OCI-M2 (cell line): Measurements from ENCODE around the gene PCDHB8.
"Not testable (repeated sequence)": the region's sequence is repeated elsewhere in the genome, so short reads cannot be mapped to it uniquely, and the experiment has no call there.

ENCODE experiments used
- DNase-seq: peaks from one replicate; lab custom pipeline; 2025; ENCODE audit not compliant: unreplicated experiment; lab: John Stamatoyannopoulos, UW

Gene PCDHB8

GRCh38 chr5:141184117-141184855 lies 6.7 kb downstream of the PCDHB8 start:
- not testable (repeated sequence) for DNase-seq

GRCh38 chr5:141186897-141187512 lies 9.4 kb downstream of the PCDHB8 start, which contains the start of gene PCDHB9:
TSS of gene PCDHB9 (plus strand) at chr5:141187161. CDS start at chr5:141187319, 158 bp downstream.
- no peak for DNase-seq

- DNase-seq, result not testable (repeated sequence)
These were observed 11.1 kb downstream of the PCDHB8 start for GRCh38 chr5:141188682-141189081.

GRCh38 chr5:141189131-141189530 lies 11.5 kb downstream of the PCDHB8 start:
- DNase-seq, result not testable (repeated sequence)

GRCh38 chr5:141192110-141192725 lies 14.6 kb downstream of the PCDHB8 start, which contains the start of gene PCDHB10:
TSS of gene PCDHB10 (plus strand) at chr5:141192353. CDS start at chr5:141192553, 200 bp downstream.
- DNase-seq, result no peak

GRCh38 chr5:141194332-141194731 lies 16.7 kb downstream of the PCDHB8 start:
- DNase-seq, result not testable (repeated sequence)

- DNase-seq, result no peak
These were observed 18.8 kb downstream of the PCDHB8 start for GRCh38 chr5:141196363-141196762.

GRCh38 chr5:141199359-141200235 lies 22.0 kb downstream of the PCDHB8 start, which contains the start of gene PCDHB11:
TSS of gene PCDHB11 (plus strand) at chr5:141199627. CDS start at chr5:141199775, 148 bp downstream.
- DNase-seq, result peak; percentile 51

- not testable (repeated sequence) for DNase-seq
These were observed 23.5 kb downstream of the PCDHB8 start for GRCh38 chr5:141201126-141201525.

GRCh38 chr5:141201646-141202045 lies 24.1 kb downstream of the PCDHB8 start:
- DNase-seq, result not testable (repeated sequence)

- DNase-seq, result no peak
These were observed 30.9 kb downstream of the PCDHB8 start, which contains the start of gene PCDHB12 for GRCh38 chr5:141208478-141208877. TSS of gene PCDHB12 (plus strand) at chr5:141208719. CDS start at chr5:141208908, 189 bp downstream.

- DNase-seq, result not testable (repeated sequence)
These were observed 32.7 kb downstream of the PCDHB8 start for GRCh38 chr5:141210281-141210680.

- DNase-seq, result not testable (repeated sequence)
These were observed 33.3 kb downstream of the PCDHB8 start for GRCh38 chr5:141210849-141211248.

- not testable (repeated sequence) for DNase-seq
These were observed 36.2 kb downstream of the PCDHB8 start, which contains the start of gene PCDHB13 for GRCh38 chr5:141213656-141214339. TSS of gene PCDHB13 (plus strand) at chr5:141213919. CDS start at chr5:141214124, 205 bp downstream.

- DNase-seq, result not testable (repeated sequence)
These were observed 37.0 kb downstream of the PCDHB8 start for GRCh38 chr5:141214583-141214982.

GRCh38 chr5:141215504-141215903 lies 37.9 kb downstream of the PCDHB8 start:
- DNase-seq, result not testable (repeated sequence)

GRCh38 chr5:141216035-141216434 lies 38.4 kb downstream of the PCDHB8 start:
- not testable (repeated sequence) for DNase-seq

- no peak for DNase-seq
These were observed 45.7 kb downstream of the PCDHB8 start, which contains the start of gene PCDHB14 for GRCh38 chr5:141223112-141223783. TSS of gene PCDHB14 (plus strand) at chr5:141223343. CDS start at chr5:141223506, 163 bp downstream.

- DNase-seq, result not testable (repeated sequence)
These were observed 47.3 kb downstream of the PCDHB8 start for GRCh38 chr5:141224844-141225243.
